Measurements from ENCODE around the gene ZNF652.

GRCh38 chr17:49297141-49297540 lies 64.9 kb downstream of the ZNF652 start:
- TF ChIP-seq EZH2 (optimal IDR thresholded peaks at IDR 0.05; ENCODE audit: low read depth, low read length) (no peak), CTCF (IDR thresholded peaks at IDR 0.05; ENCODE audit: low read length) (no peak), EZH2phosphoT487 (IDR thresholded peaks at IDR 0.05; ENCODE audit: low read length) (no peak)
